HG02588 (cell line): Measurements from ENCODE around the gene PTPRG.
A peak's percentile ranks its signal among the peaks of the same experiment; 100 is the strongest.

Source experiments
- ATAC-seq: cut with Tn5 transposase; IDR thresholded peaks from one replicate; pipeline ENCODE4 v1.9.1; 2021; ENCODE audit warnings: mild to moderate bottlenecking, moderate library complexity; ENCODE audit not compliant: unreplicated experiment

PTPRG gene

GRCh38 chr3:62167566-62168262 lies 606.3 kb downstream of the PTPRG start:
- ATAC-seq, result no peak

GRCh38 chr3:62168356-62168755 lies 607.0 kb downstream of the PTPRG start:
- ATAC-seq, result no peak

- ATAC-seq, result no peak
These were observed 608.7 kb downstream of the PTPRG start for GRCh38 chr3:62169906-62170660.

DNA sequence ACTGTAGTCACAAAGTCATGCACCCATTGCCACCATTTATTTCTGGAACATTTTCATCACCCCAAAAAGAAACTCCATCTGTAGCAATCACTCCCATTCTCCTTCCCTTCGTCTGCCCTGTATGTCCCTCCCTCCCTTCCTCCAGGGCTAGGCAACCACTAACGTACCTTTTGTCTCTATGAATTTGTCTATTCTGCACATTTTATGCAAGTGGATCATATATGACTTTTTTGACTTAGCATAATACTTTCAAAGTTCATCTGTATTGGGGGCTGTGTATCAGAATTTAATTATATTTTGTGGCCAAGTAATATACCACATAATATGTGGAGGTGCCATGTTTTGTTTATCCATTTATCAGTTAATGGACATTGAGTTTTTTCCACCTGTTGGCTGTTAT lies 610.4 kb downstream of the PTPRG start:
- no peak for ATAC-seq

GRCh38 chr3:62172199-62172598 lies 610.8 kb downstream of the PTPRG start:
- no peak for ATAC-seq

GRCh38 chr3:62173939-62174515 lies 612.7 kb downstream of the PTPRG start:
- no peak for ATAC-seq

- ATAC-seq, result no peak
These were observed 613.8 kb downstream of the PTPRG start for GRCh38 chr3:62175161-62175560.

DNA sequence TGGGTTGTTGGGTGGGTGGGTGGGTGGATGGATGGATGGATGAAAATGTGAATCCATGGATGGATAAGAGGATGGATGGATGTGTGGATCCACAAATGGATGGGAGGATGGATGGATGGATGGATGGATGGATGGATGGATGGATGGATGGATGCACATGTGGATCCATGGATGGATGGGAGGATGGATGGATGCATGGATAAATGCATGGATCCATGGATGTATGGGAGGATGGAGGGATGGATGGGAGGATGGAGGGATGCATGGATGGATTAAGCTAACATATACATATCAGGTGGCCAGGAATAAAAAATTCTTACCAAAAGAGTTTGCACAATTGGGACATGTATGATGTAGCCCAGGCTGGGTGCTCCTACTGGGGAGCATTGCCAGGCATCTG lies 616.7 kb downstream of the PTPRG start:
- no peak for ATAC-seq

GRCh38 chr3:62178739-62179600 lies 617.6 kb downstream of the PTPRG start:
- ATAC-seq, result no peak

- no peak for ATAC-seq
These were observed 619.1 kb downstream of the PTPRG start for GRCh38 chr3:62180514-62180913.

GRCh38 chr3:62183087-62183486 lies 621.7 kb downstream of the PTPRG start:
- ATAC-seq, result no peak

DNA sequence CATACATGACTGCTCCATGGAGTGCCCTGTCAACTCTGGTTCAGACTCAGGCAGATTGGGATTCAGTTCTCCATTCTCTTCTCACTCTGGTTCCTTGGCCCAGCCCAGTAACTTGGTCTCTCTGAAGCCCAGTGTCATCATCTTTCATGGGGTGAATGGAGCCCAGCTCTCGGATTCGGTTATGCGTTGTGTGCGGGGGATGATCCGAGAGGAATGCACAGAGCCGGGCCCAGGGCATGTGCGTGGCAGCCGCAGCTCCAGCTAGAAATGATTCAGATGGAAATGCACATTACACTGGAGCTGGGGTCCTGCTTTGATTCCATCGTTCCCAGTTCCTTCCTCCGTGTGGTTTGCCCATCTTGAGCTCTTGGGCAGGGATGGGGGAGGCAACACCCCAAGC lies 622.6 kb downstream of the PTPRG start:
- ATAC-seq, result no peak

GRCh38 chr3:62184559-62184958 lies 623.2 kb downstream of the PTPRG start:
- ATAC-seq, result no peak

GRCh38 chr3:62187022-62187431 lies 625.7 kb downstream of the PTPRG start:
- no peak for ATAC-seq

DNA sequence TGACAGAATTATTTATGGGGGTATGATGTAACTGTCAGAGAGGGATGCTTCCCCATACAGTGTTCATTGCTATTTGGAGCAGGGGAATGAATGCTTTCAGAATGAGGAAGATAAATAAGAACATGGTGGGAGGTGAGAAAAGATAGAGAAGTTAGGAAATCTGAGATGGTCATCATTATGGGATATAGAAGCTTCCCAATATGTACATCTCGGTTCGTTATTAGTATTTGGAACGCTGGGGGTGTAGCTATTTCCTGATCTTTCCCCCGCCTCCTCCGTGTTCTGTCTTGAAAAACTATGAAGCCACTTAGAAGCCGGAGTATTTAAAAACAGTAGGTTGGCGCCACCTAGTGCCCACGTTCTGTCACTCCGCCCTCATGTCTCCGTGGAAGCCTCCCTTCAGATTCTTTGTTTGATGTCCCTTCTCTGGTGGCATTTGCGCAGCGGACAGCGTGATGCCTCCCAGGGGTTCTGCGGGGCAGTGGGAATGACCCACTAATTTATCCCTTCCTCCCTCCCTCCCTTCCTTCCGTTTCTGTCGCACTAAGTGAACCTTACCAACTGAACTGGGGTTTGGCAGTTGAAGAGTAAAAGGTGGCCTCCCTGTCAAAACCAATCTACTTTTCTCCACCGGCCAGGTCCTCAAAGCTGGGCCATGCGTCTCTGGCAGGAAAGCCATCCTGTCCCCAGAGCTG lies 627.5 kb downstream of the PTPRG start:
- peak; percentile 83 for ATAC-seq

- no peak for ATAC-seq
These were observed 628.0 kb downstream of the PTPRG start for GRCh38 chr3:62189376-62189698.

- no peak for ATAC-seq
These were observed 631.5 kb downstream of the PTPRG start for GRCh38 chr3:62192891-62193290.

GRCh38 chr3:62193586-62194345 lies 632.4 kb downstream of the PTPRG start:
- ATAC-seq, result no peak

DNA sequence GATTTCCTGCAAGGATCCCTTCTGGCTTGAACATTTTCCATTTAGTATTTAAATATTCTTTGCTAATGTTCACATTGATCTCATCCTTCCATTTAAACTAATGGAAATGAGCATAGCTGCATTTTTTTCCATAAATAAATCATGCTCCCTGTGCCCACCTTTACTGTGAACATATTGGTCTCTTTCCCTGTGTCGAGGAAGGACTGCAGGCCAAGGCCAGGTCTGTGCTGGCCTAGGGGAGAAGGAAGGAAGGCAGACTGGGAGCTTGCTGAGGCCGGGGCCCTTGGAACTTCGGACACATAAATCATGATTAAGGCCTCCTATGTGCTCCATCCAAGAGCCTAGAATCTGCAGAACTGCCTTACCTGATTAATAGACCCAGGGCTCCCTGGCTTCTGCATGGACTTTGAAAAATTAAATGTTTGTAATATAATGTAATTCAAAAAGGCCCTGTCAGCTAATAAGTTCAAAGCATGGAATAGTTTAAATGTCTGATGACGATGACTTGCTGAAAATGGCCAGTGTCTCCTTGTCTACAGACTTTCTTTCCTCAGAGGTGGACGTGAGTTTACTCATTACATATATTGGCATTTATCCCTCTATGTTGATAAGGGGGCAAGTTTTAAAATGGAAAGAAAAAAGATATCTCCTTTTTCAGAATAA lies 636.1 kb downstream of the PTPRG start:
- no peak for ATAC-seq
